ENCODE data around the gene ATRNL1.

GRCh38 chr10:115866174-115866573 is 773.0 kb downstream of the ATRNL1 start:
- no peak for TF ChIP-seq CTCF (IDR thresholded peaks at IDR 0.05; ENCODE audit: low read length)
- no peak for TF ChIP-seq EZH2 (optimal IDR thresholded peaks at IDR 0.05; ENCODE audit: low read depth, low read length)
- no peak for TF ChIP-seq EZH2phosphoT487 (IDR thresholded peaks at IDR 0.05; ENCODE audit: low read length)

All from MM.1S (cell line).